ENCODE results near the gene PICALM. TPM values are rescaled to one million over a fixed set of nuclear protein-coding genes. Genes with fewer than 3 reads are reported as not detected.
"Not testable (repeated sequence)": the region's sequence is repeated elsewhere in the genome, so short reads cannot be mapped to it uniquely, and the experiment has no call there.

Gene PICALM
- total and polyA plus RNA-seq, 3 experiments from 2014 or later: 25.6 to 103 (median 95.2) TPM

- H3K27me3 Mint-ChIP-seq; H3K27ac ChIP-seq (ENCODE audit: low read depth, low read length); H3K27me3 ChIP-seq (ENCODE audit: insufficient read depth, low read length, poor library complexity, severe bottlenecking); H3K4me1 ChIP-seq (ENCODE audit: insufficient read depth, low read length); DNase-seq; H3K27ac Mint-ChIP-seq; POLR2A ChIA-PET; H3K9me3 ChIP-seq (ENCODE audit: low read length); H3K4me1 Mint-ChIP-seq; H3K4me3 ChIP-seq (ENCODE audit: low read length); CTCF ChIA-PET; H3K4me3 Mint-ChIP-seq: not testable (repeated sequence)
- Mint-ChIP-seq H3K36me3 (peaks cover 25 to 39% (median 29%) of the 10 kb centered on the region in 3 donors), H3K9me3 (peaks cover 2 to 29% (median 15%) of the 10 kb centered on the region in 5 donors)
- peaks cover 15% of the 10 kb centered on the region for H3K36me3 ChIP-seq (ENCODE audit: insufficient read depth, low read length)
Measured at GRCh38 chr11:85952108-85952485, 116.8 kb downstream of the PICALM start.

GRCh38 chr11:85951428-85952107 lies 117.3 kb downstream of the PICALM start:
- H3K27me3 ChIP-seq (ENCODE audit: insufficient read depth, low read length, poor library complexity, severe bottlenecking): no peaks in the 10 kb centered on the region
- no peak overlapping the region for H3K27ac ChIP-seq (ENCODE audit: low read depth, low read length)
- Mint-ChIP-seq H3K27me3 (peaks cover 0 to 2% of the 10 kb centered on the region in 2 donors), H3K4me3 (no peak overlapping the region), H3K9me3 (peaks cover 2 to 29% (median 15%) of the 10 kb centered on the region in 5 donors), H3K27ac (no peak overlapping the region), H3K4me1 (peaks cover 0 to 7% (median 0%) of the 10 kb centered on the region in 3 donors), H3K36me3 (peaks cover 25 to 34% (median 29%) of the 10 kb centered on the region in 3 donors)
- H3K9me3 ChIP-seq (ENCODE audit: low read length): no peaks in the 10 kb centered on the region
- POLR2A ChIA-PET: no interaction called here
- no peak overlapping the region for H3K4me3 ChIP-seq (ENCODE audit: low read length)
- H3K36me3 ChIP-seq (ENCODE audit: insufficient read depth, low read length): peaks cover 14% of the 10 kb centered on the region
- CTCF ChIA-PET: no interaction called here
- no peak for DNase-seq
- no peaks in the 10 kb centered on the region for H3K4me1 ChIP-seq (ENCODE audit: insufficient read depth, low read length)

DNA sequence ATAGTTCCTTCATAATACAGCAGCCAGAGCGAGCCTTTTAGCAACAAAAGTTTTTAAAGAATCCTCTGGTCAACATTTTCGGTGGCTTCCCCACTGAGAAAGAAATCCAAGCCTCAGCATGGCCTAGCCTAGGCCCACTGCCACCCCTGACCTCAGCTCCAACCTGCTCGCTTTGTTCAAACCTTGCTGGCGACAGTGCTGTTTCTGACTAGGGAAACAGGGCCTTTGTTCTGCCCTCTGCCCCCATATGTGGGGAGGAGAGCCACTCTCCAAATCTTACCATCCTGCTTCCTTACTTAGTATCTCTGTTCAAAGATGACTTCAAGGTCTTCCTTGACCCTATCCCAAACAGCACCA lies 117.9 kb downstream of the PICALM start:
- POLR2A ChIA-PET: no interaction called here
- peaks cover 2 to 11% (median 2%) of the 10 kb centered on the region in 3 donors for H3K4me1 Mint-ChIP-seq
- H3K27ac Mint-ChIP-seq: no peak overlapping the region
- peaks cover 21 to 29% (median 25%) of the 10 kb centered on the region in 3 donors for H3K36me3 Mint-ChIP-seq
- peaks cover 2 to 29% (median 15%) of the 10 kb centered on the region in 5 donors for H3K9me3 Mint-ChIP-seq
- Histone ChIP-seq H3K4me1 (ENCODE audit: insufficient read depth, low read length) (no peaks in the 10 kb centered on the region), H3K36me3 (ENCODE audit: insufficient read depth, low read length) (peaks cover 9% of the 10 kb centered on the region), H3K4me3 (ENCODE audit: low read length) (no peak overlapping the region), H3K9me3 (ENCODE audit: low read length) (no peaks in the 10 kb centered on the region), H3K27ac (ENCODE audit: low read depth, low read length) (no peak overlapping the region), H3K27me3 (ENCODE audit: insufficient read depth, low read length, poor library complexity, severe bottlenecking) (no peaks in the 10 kb centered on the region)
- H3K4me3 Mint-ChIP-seq: no peak overlapping the region
- DNase-seq: no peak
- H3K27me3 Mint-ChIP-seq: peaks cover 0 to 2% of the 10 kb centered on the region in 2 donors
- CTCF ChIA-PET: no interaction called here

DNA sequence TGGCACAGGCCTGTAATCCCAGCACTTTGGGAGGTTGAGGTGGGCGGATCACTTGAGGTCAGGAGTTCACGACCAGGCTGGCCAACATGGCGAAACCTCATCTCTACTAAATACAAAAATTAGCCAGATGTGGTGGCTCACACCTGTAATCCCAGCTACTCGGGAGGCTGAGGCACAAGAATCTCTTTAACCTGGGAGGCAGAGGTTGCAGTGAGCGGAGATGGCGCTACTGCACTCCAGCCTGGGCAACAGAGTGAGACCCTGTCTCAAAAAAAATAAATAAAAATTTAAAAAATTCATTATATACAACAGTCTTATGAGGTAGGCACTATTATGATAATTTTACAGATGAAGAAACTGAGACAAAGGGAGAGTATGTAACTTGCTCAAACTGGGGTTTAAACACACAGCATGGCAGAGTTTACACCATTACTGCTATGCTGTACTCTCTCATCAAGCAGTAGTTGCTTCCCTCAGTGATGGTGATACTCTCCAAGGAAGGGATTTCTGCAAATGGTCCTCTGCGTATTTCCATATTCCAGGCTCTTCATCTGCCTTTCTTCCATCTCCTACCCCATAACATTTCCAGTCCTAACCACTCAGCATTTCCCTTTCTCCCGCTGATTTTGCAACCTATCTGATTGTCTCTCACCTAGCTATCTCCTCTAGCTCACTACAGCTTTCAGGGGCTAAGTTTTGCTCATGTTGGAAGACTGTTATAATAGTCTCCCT lies 118.4 kb downstream of the PICALM start:
- no peak overlapping the region for H3K4me3 Mint-ChIP-seq

GRCh38 chr11:85949798-85950197 lies 119.1 kb downstream of the PICALM start:
- DNase-seq: no peak
- Histone ChIP-seq H3K36me3 (ENCODE audit: insufficient read depth, low read length) (no peaks in the 10 kb centered on the region), H3K9me3 (ENCODE audit: low read length) (peaks cover 6% of the 10 kb centered on the region), H3K27ac (ENCODE audit: low read depth, low read length) (no peak overlapping the region), H3K4me1 (ENCODE audit: insufficient read depth, low read length) (no peaks in the 10 kb centered on the region), H3K27me3 (ENCODE audit: insufficient read depth, low read length, poor library complexity, severe bottlenecking) (no peaks in the 10 kb centered on the region), H3K4me3 (ENCODE audit: low read length) (no peak overlapping the region)
- ChIA-PET POLR2A (no interaction called here), CTCF (no interaction called here)
- H3K4me3 Mint-ChIP-seq: no peak overlapping the region
- peaks cover 0 to 2% of the 10 kb centered on the region in 2 donors for H3K27me3 Mint-ChIP-seq
- peak overlapping the region in 1 of 8 donors; percentile 8 for H3K27ac Mint-ChIP-seq
- H3K36me3 Mint-ChIP-seq: peaks cover 15 to 25% (median 19%) of the 10 kb centered on the region in 3 donors
- H3K9me3 Mint-ChIP-seq: peaks cover 2 to 33% (median 20%) of the 10 kb centered on the region in 5 donors
- H3K4me1 Mint-ChIP-seq: peaks cover 8 to 20% (median 11%) of the 10 kb centered on the region in 3 donors

More for the DNA sequence above, 118.4 kb downstream of the PICALM start:
- Histone ChIP-seq H3K27ac (ENCODE audit: low read depth, low read length) (no peak overlapping the region), H3K4me1 (ENCODE audit: insufficient read depth, low read length) (no peaks in the 10 kb centered on the region), H3K9me3 (ENCODE audit: low read length) (peaks cover 2% of the 10 kb centered on the region), H3K27me3 (ENCODE audit: insufficient read depth, low read length, poor library complexity, severe bottlenecking) (no peaks in the 10 kb centered on the region), H3K36me3 (ENCODE audit: insufficient read depth, low read length) (peaks cover 4% of the 10 kb centered on the region), H3K4me3 (ENCODE audit: low read length) (no peak overlapping the region)
- Mint-ChIP-seq H3K4me1 (peaks cover 6 to 16% (median 8%) of the 10 kb centered on the region in 3 donors), H3K36me3 (peaks cover 18 to 23% (median 23%) of the 10 kb centered on the region in 3 donors), H3K27me3 (peaks cover 0 to 2% of the 10 kb centered on the region in 2 donors), H3K9me3 (peaks cover 2 to 32% (median 17%) of the 10 kb centered on the region in 5 donors), H3K27ac (no peak overlapping the region)
- POLR2A ChIA-PET: no interaction called here
- DNase-seq: no peak
- CTCF ChIA-PET: no interaction called here

GRCh38 chr11:85948884-85949283 lies 120.0 kb downstream of the PICALM start:
- no peak overlapping the region for H3K4me3 ChIP-seq (ENCODE audit: low read length)
- peaks cover 9 to 20% (median 11%) of the 10 kb centered on the region in 3 donors for H3K36me3 Mint-ChIP-seq
- no peak overlapping the region for H3K27ac ChIP-seq (ENCODE audit: low read depth, low read length)
- CTCF ChIA-PET: no interaction called here
- peaks cover 2 to 28% (median 17%) of the 10 kb centered on the region in 5 donors for H3K9me3 Mint-ChIP-seq
- no peaks in the 10 kb centered on the region for H3K4me1 ChIP-seq (ENCODE audit: insufficient read depth, low read length)
- H3K36me3 ChIP-seq (ENCODE audit: insufficient read depth, low read length): no peaks in the 10 kb centered on the region
- peaks cover 6% of the 10 kb centered on the region for H3K9me3 ChIP-seq (ENCODE audit: low read length)
- POLR2A ChIA-PET: no interaction called here
- no peak overlapping the region for H3K4me3 Mint-ChIP-seq
- peaks cover 0 to 2% of the 10 kb centered on the region in 2 donors for H3K27me3 Mint-ChIP-seq
- H3K27me3 ChIP-seq (ENCODE audit: insufficient read depth, low read length, poor library complexity, severe bottlenecking): no peaks in the 10 kb centered on the region
- no peak for DNase-seq
- peak overlapping the region in 1 of 8 donors; percentile 41 for H3K27ac Mint-ChIP-seq
- H3K4me1 Mint-ChIP-seq: peaks cover 8 to 20% (median 11%) of the 10 kb centered on the region in 3 donors

GRCh38 chr11:85947431-85948272 lies 121.2 kb downstream of the PICALM start:
- H3K27ac Mint-ChIP-seq: no peak overlapping the region
- ChIA-PET POLR2A (no interaction called here), CTCF (no interaction called here)
- H3K4me1 Mint-ChIP-seq: peaks cover 8 to 20% (median 11%) of the 10 kb centered on the region in 3 donors
- no peak for DNase-seq
- H3K9me3 Mint-ChIP-seq: peaks cover 1 to 19% (median 9%) of the 10 kb centered on the region in 5 donors
- Histone ChIP-seq H3K9me3 (ENCODE audit: low read length) (peaks cover 6% of the 10 kb centered on the region), H3K27ac (ENCODE audit: low read depth, low read length) (no peak overlapping the region), H3K27me3 (ENCODE audit: insufficient read depth, low read length, poor library complexity, severe bottlenecking) (no peaks in the 10 kb centered on the region), H3K36me3 (ENCODE audit: insufficient read depth, low read length) (no peaks in the 10 kb centered on the region), H3K4me3 (ENCODE audit: low read length) (no peak overlapping the region), H3K4me1 (ENCODE audit: insufficient read depth, low read length) (no peaks in the 10 kb centered on the region)
- peaks cover 0 to 2% of the 10 kb centered on the region in 2 donors for H3K27me3 Mint-ChIP-seq
- H3K36me3 Mint-ChIP-seq: peaks cover 1 to 10% (median 2%) of the 10 kb centered on the region in 3 donors
- H3K4me3 Mint-ChIP-seq: no peak overlapping the region
